ENCODE measurements around the gene DMBT1. TPM values are rescaled to one million over a fixed set of nuclear protein-coding genes. Genes with fewer than 3 reads are reported as not detected.

The DMBT1 gene
- total and polyA plus RNA-seq, 9 donors, result 0.03 to 0.46 (median 0.10) TPM; not detected in 2

DNA sequence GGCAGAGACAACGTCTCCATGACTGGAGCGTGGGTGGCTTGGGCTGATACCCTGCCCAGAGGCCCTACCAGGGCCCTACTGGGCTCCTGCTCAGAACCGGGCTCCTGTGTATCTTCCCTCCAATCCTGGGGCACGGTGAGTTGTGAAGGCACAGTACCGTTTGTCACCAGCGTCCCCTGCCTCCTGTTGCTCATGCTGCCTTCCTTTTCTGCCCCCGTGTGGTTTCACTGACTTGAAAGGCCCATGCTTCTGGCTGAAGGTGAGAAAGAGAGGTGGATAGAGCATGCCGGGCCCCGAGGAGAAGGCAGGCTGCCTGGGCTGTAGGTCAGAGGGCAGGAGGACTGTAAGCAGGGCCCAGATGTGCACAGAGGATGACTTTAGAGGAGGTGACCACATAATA lies 9.1 kb upstream of the DMBT1 start:
- Histone ChIP-seq H3K4me1 (ENCODE audit: insufficient read depth) (no peaks in the 10 kb centered on the region), H3K27ac (no peak overlapping the region), H3K9me3 (no peaks in the 10 kb centered on the region), H3K27me3 (no peaks in the 10 kb centered on the region), H3K36me3 (no peaks in the 10 kb centered on the region), H3K4me3 (no peak overlapping the region)
- DNase-seq, result no peak
- intact Hi-C loops (cut with DNase I), result loop anchor here in 1 of 4 donors (10.0 kb wide), 1 partner anchor 257 kb away; no protein-coding TSS in a partner anchor
- no peak for TF ChIP-seq POLR2A (IDR thresholded peaks at IDR 0.05)
- TF ChIP-seq EP300 (IDR thresholded peaks at IDR 0.05), result no peak
- TF ChIP-seq, protein P1, sequence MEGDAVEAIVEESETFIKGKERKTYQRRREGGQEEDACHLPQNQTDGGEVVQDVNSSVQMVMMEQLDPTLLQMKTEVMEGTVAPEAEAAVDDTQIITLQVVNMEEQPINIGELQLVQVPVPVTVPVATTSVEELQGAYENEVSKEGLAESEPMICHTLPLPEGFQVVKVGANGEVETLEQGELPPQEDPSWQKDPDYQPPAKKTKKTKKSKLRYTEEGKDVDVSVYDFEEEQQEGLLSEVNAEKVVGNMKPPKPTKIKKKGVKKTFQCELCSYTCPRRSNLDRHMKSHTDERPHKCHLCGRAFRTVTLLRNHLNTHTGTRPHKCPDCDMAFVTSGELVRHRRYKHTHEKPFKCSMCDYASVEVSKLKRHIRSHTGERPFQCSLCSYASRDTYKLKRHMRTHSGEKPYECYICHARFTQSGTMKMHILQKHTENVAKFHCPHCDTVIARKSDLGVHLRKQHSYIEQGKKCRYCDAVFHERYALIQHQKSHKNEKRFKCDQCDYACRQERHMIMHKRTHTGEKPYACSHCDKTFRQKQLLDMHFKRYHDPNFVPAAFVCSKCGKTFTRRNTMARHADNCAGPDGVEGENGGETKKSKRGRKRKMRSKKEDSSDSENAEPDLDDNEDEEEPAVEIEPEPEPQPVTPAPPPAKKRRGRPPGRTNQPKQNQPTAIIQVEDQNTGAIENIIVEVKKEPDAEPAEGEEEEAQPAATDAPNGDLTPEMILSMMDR (IDR thresholded peaks at IDR 0.05), result no peak
- WGBS, 3 donors, result 57 to 72% (median 60%) methylated on average over 9 of the region's 9 CpGs

DNA sequence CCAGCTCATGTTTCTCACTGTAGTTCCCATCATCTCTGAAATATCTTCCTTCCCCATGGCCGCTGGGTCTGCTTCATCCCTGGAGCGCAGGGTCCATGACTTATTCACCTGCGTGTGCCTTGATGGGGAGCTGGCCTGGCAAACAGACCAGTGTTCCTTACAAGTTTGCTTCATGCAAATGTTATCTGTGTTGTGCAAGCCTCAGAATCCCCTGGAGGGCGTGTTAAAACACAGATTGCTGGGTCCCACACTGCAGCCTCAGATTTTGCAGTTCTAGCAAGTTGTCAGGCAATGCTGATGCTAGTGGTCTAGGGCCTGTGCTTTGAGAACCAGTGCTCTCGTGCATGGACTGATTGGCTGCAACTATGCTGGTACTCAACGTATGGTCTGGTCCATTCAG lies 7.2 kb upstream of the DMBT1 start:
- no peak for DNase-seq
- Histone ChIP-seq H3K9me3 (no peaks in the 10 kb centered on the region), H3K4me1 (ENCODE audit: insufficient read depth) (no peaks in the 10 kb centered on the region), H3K36me3 (no peaks in the 10 kb centered on the region), H3K4me3 (no peak overlapping the region), H3K27me3 (no peaks in the 10 kb centered on the region), H3K27ac (no peak overlapping the region)
- TF ChIP-seq POLR2A (IDR thresholded peaks at IDR 0.05) (no peak), EP300 (IDR thresholded peaks at IDR 0.05) (no peak)
- TF ChIP-seq, protein P1 (IDR thresholded peaks at IDR 0.05), result no peak
- intact Hi-C loops (cut with DNase I), result loop anchor here in 1 of 4 donors (10.0 kb wide), 1 partner anchor 259 kb away; no protein-coding TSS in a partner anchor
- 89 to 90% (median 90%) methylated on average over 6 of the region's 6 CpGs for WGBS, 3 donors

DNA sequence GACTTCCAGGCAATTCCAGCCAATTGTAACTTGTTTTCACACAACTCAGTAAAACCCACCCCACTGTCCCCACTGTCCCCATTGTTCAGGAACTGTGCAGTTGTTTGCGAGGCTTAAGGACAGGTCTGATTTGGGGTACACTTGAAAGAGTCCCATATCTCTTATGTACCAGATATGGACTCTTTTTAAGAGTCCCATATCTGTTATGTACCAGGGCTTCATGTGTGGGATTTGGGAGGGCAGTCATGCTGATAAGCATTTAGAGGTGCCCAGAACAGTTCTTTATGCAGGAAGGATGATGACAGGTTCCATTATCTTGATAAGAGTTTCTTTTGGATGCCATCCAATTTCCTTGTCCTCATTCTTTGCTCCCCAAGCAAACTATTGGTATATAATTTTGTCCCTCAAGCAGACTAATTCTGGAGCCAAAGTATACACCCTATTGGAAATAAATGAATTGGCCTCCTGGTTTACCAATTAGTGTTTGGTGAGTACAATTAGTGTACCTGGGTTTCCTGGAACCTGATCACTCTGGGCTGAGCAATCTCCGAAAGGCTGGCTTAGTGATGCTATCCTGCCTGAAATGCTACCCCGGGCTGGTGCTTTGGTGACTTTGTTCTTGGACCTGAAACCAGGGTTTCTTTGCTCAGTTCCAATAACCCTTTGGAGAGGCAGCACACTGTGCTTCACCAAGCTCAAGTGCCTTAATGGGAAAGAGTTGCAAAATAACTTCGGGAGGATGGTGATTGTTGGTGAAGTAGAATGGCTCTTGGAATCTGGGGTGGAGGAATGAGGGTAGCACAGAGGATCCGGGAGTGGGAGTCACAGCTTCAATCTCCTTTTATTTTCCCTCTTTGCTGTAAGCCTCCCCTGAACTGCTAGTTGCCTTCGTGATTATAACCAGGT lies 6.2 kb upstream of the DMBT1 start:
- intact Hi-C loops (cut with DNase I), result loop anchor here in 2 of 4 donors (5.0 to 10.0 kb wide), 2 partner anchors 117 to 260 kb away; no protein-coding TSS in a partner anchor
- TF ChIP-seq EP300 (IDR thresholded peaks at IDR 0.05), result no peak
- TF ChIP-seq, protein P1 (IDR thresholded peaks at IDR 0.05), result no peak
- no peak for TF ChIP-seq POLR2A (IDR thresholded peaks at IDR 0.05)
- DNase-seq, result no peak
- Histone ChIP-seq H3K27ac (no peak overlapping the region), H3K4me3 (no peak overlapping the region), H3K4me1 (ENCODE audit: insufficient read depth) (no peaks in the 10 kb centered on the region), H3K9me3 (no peaks in the 10 kb centered on the region), H3K36me3 (no peaks in the 10 kb centered on the region), H3K27me3 (no peaks in the 10 kb centered on the region)
- WGBS, 3 donors, result 92 to 94% (median 92%) methylated on average over 6 of the region's 6 CpGs

DNA sequence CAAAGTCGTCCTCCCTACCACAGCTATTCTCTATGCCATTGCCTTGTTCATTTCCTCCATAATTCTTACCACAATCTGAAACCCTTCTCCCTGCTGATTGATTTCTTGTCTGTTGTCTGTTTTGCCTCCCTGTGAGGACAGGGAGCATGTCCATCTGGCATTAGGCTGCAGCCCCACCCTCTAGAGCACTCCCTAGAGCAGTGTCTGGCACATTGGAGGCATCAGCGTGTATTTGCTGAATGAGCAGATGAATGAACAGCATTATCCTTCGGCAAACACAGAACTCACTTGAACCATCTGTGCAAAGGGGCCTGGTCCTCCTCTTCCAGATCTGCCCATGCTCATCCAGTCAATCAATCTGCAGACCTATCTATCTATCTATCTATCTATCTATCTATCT lies 5.1 kb upstream of the DMBT1 start:
- no peak overlapping the region for H3K27ac ChIP-seq
- no peaks in the 10 kb centered on the region for H3K4me1 ChIP-seq (ENCODE audit: insufficient read depth)
- no peak for DNase-seq
- H3K4me3 ChIP-seq, result no peak overlapping the region
- WGBS, 3 donors, result 94 to 98% (median 96%) methylated on average over 3 of the region's 3 CpGs
- no peaks in the 10 kb centered on the region for H3K9me3 ChIP-seq
- H3K36me3 ChIP-seq, result no peaks in the 10 kb centered on the region
- no peaks in the 10 kb centered on the region for H3K27me3 ChIP-seq
- TF ChIP-seq, protein P1 (IDR thresholded peaks at IDR 0.05), result no peak
- TF ChIP-seq POLR2A (IDR thresholded peaks at IDR 0.05), result no peak
- no peak for TF ChIP-seq EP300 (IDR thresholded peaks at IDR 0.05)
- intact Hi-C loops (cut with DNase I), result loop anchor here in 2 of 4 donors (5.0 to 10.0 kb wide), 2 partner anchors 118 to 261 kb away; no protein-coding TSS in a partner anchor
